Endothelial cell of umbilical vein (primary cell): ENCODE results near the gene SLITRK2. TPM values are rescaled to one million over a fixed set of nuclear protein-coding genes. Genes with fewer than 3 reads are reported as not detected.

Experiments
- BruUV-seq: library from RNA; stranded (reverse); fragments of 400-500 nt; replicated peaks from 2 replicates; lab custom pipeline; 2021; lab: Mats Ljungman, UMichigan
- CTCF ChIA-PET: fragments of 300-600, 350-600 bp; sonication (Branson Sonifier 250); formaldehyde crosslinking; loops from one replicate; lab custom pipeline; 2021; ENCODE audit warnings: antibody characterized with exemption, inconsistent platforms; lab: Charles Lee
- POLR2A ChIA-PET: fragments of 300-600, 350-600 bp; sonication (Branson Sonifier 250); formaldehyde crosslinking; loops from one replicate; lab custom pipeline; 2021; ENCODE audit warnings: antibody characterized with exemption, inconsistent platforms; lab: Charles Lee
- DNase-seq: peaks from one replicate; pipeline ENCODE4 v3.0.0-alpha.2; 2011; ENCODE audit warnings: low read depth, low spot score
- FAIRE-seq: peaks from 2 replicates; lab custom pipeline; 2011; peaks lifted over from hg19 to GRCh38; lab: Jason Lieb, UNC
- H2AFZ ChIP-seq: 2 replicates; pipeline ENCODE4 v1.6.0; 2012; ENCODE audit warnings: low read depth, low read length, control low read depth, inconsistent platforms
- H3K27ac ChIP-seq: 2 replicates; pipeline ENCODE4 v1.5.1; 2011; ENCODE audit warnings: low read depth, mild to moderate bottlenecking, control low read depth, low read length, moderate library complexity; ENCODE audit not compliant: insufficient read depth
- H3K27me3 ChIP-seq, 2 experiments: 2 replicates each; pipeline versions ENCODE4 v1.6.0 to v1.6.1; 2011; ENCODE audit warnings: low read length in 2 of 2, mixed read lengths in 1 of 2; ENCODE audit not compliant: control insufficient read depth in 2 of 2, insufficient read depth in 2 of 2
- H3K36me3 ChIP-seq, 2 experiments: 2 replicates in 1 of 2; 3 replicates in 1 of 2; pipeline ENCODE4 v1.5.1; 2011; ENCODE audit warnings: low read length in 2 of 2, mild to moderate bottlenecking in 1 of 2, moderate library complexity in 1 of 2; ENCODE audit not compliant: control insufficient read depth in 2 of 2, insufficient read depth in 2 of 2; ENCODE audit errors: extremely low read depth in 1 of 2
- H3K4me1 ChIP-seq: 3 replicates; pipeline ENCODE4 v1.5.1; 2011; ENCODE audit warnings: mild to moderate bottlenecking, low read length; ENCODE audit not compliant: control insufficient read depth, insufficient read depth; ENCODE audit errors: extremely low read depth
- H3K4me2 ChIP-seq: 2 replicates; pipeline ENCODE4 v1.6.1; 2011; ENCODE audit warnings: low read length, control low read depth, mixed read lengths; ENCODE audit not compliant: insufficient read depth
- H3K4me3 ChIP-seq, 3 experiments: fragments of 200-600 bp in 1 of 3; sonication (generic), shearing (Covaris generic) in 1 of 3; replicated peaks in 1 of 3; 2 replicates each; pipeline ENCODE4 v1.5.1; 2011 to 2016; ENCODE audit warnings: control low read depth in 3 of 3, low read length in 3 of 3, mild to moderate bottlenecking in 2 of 3, inconsistent platforms in 1 of 3, low read depth in 1 of 3, moderate library complexity in 1 of 3; ENCODE audit not compliant: insufficient read depth in 1 of 3
- H3K79me2 ChIP-seq: 2 replicates; pipeline ENCODE4 v1.6.0; 2012; ENCODE audit warnings: low read length, inconsistent platforms; ENCODE audit not compliant: control insufficient read depth, insufficient read depth
- H3K9ac ChIP-seq: replicated peaks from 2 replicates; pipeline ENCODE3; 2011; ENCODE audit warnings: low read length, control low read depth; ENCODE audit not compliant: insufficient read depth; ENCODE audit errors: extremely low read depth
- H3K9me1 ChIP-seq: replicated peaks from 3 replicates; pipeline ENCODE4 v1.6.0; 2011; ENCODE audit warnings: mild to moderate bottlenecking, low read length; ENCODE audit not compliant: control insufficient read depth, insufficient read depth; ENCODE audit errors: extremely low read depth
- H3K9me3 ChIP-seq: replicated peaks from 2 replicates; pipeline ENCODE4 v1.5.1; 2012; ENCODE audit warnings: low read length, inconsistent platforms; ENCODE audit not compliant: control insufficient read depth, insufficient read depth
- H4K20me1 ChIP-seq: replicated peaks from 2 replicates; pipeline ENCODE3; 2011; ENCODE audit warnings: mild to moderate bottlenecking, low read length; ENCODE audit not compliant: control insufficient read depth, insufficient read depth; ENCODE audit errors: extremely low read depth
- CTCF ChIP-seq, 2 donors: IDR thresholded peaks; 1 replicate in 1 of 2; 2 replicates in 1 of 2; pipeline ENCODE4 v1.5.1; 2011; ENCODE audit warnings: low read length in 2 of 2, mild to moderate bottlenecking in 2 of 2, moderate library complexity in 2 of 2, control low read depth in 1 of 2, inconsistent platforms in 1 of 2, low read depth in 1 of 2; ENCODE audit not compliant: insufficient read depth in 1 of 2; ENCODE audit errors: extremely low read depth in 1 of 2
- EZH2 ChIP-seq: IDR thresholded peaks from 2 replicates; pipeline ENCODE4 v1.6.1; 2012; ENCODE audit warnings: borderline replicate concordance, low read depth, mild to moderate bottlenecking, moderate library complexity, low read length, inconsistent platforms; ENCODE audit not compliant: severe bottlenecking
- FOS ChIP-seq: IDR thresholded peaks from 2 replicates; pipeline ENCODE4 v1.6.1; 2011; ENCODE audit warnings: mild to moderate bottlenecking, low read length, moderate library complexity, borderline replicate concordance; ENCODE audit not compliant: insufficient read depth
- GATA2 ChIP-seq: IDR thresholded peaks from 2 replicates; pipeline ENCODE4 v1.7.0; 2011; ENCODE audit warnings: low read depth, mild to moderate bottlenecking, moderate library complexity, mixed read lengths, low read length; ENCODE audit not compliant: insufficient read length, insufficient read depth
- JUN ChIP-seq: IDR thresholded peaks from 2 replicates; pipeline ENCODE4 v1.6.1; 2011; ENCODE audit warnings: borderline replicate concordance, low read depth; ENCODE audit not compliant: insufficient read length, insufficient read depth
- MYC ChIP-seq: IDR thresholded peaks from one replicate; pipeline ENCODE4 v1.6.1; 2011; ENCODE audit warnings: mild to moderate bottlenecking, low read depth, low read length
- POLR2A ChIP-seq: IDR thresholded peaks from 2 replicates; pipeline ENCODE4 v1.6.1; 2012; ENCODE audit warnings: low read depth, mild to moderate bottlenecking, control low read depth, low read length
- POLR2AphosphoS5 ChIP-seq: IDR thresholded peaks from 2 replicates; pipeline ENCODE4 v1.6.1; 2012; ENCODE audit warnings: low read depth, mild to moderate bottlenecking, control low read depth, low read length, moderate library complexity; ENCODE audit not compliant: insufficient read depth
- dilution Hi-C: fragments of 300-500 bp; cut with MboI; formaldehyde crosslinking; loops from one replicate; pipeline ENCODE4 v1.15.0; 2019; ENCODE audit warnings: low sequenced_read_pairs; ENCODE audit not compliant: extremely low pct_ligation_motif_present
- intact Hi-C: fragments of 100-400 bp; cut with micrococcal nuclease; formaldehyde crosslinking; loops from one replicate; pipeline ENCODE4 v1.10.0; 2022
- polyA plus RNA-seq, 4 experiments: library from polyadenylated mRNA; depleted of rRNA in 3 of 4; stranded (reverse) in 3 of 4; unstranded in 1 of 4; fragments of >200 nt; gene quantifications; 2 replicates each; pipeline versions ENCODE4 v1.2.1 to v1.2.3, GENCODE V29; 2011 to 2012; ENCODE audit warnings: missing spikeins in 1 of 4
- total RNA-seq: library from RNA; stranded (reverse); gene quantifications from 2 replicates; pipeline ENCODE4 v1.2.3, GENCODE V29; 2021
- TF ChIP-seq, protein P1 (sequence below): IDR thresholded peaks from 2 replicates; pipeline ENCODE4 v1.6.1; 2011; ENCODE audit not compliant: insufficient read depth, insufficient read length

SLITRK2 gene
- total and polyA plus RNA-seq, 2 donors (not counting 3 experiments of a cell fraction or from before 2014, with no cell fraction given), result not detected

DNA sequence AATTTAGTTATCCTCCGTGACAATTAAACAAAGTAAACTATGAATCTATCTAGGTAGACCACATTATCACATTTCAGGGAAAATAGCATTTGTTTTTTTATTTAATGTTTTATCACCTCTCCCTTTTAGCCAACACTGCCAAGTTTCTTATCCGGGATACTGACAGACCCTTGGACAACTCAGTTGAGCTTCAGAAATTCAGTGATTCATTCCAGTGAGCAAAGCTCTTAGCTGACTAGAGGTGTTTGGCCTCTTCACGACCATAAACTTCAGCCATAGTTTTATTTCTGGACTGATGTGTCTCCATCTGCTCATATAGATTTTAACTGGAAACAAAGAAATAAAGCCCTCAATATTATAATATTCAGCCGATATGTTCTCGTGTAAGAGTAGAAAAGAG is 15.2 kb downstream of the SLITRK2 start:
- no peak overlapping the region for H2AFZ ChIP-seq
- H3K4me3 ChIP-seq, result no peak overlapping the region
- no peak overlapping the region for H3K4me2 ChIP-seq
- no peaks in the 10 kb centered on the region for H3K36me3 ChIP-seq
- no peaks in the 10 kb centered on the region for H3K9me1 ChIP-seq
- H3K27ac ChIP-seq, result no peak overlapping the region
- H4K20me1 ChIP-seq, result no peaks in the 10 kb centered on the region
- FAIRE-seq, result no peak
- H3K27me3 ChIP-seq, result no peaks in the 10 kb centered on the region
- dilution Hi-C loops, result no loop called here
- no peaks in the 10 kb centered on the region for H3K79me2 ChIP-seq
- no peak overlapping the region for H3K9ac ChIP-seq
- no peak for DNase-seq
- ChIA-PET POLR2A (no interaction called here), CTCF (no interaction called here)
- H3K9me3 ChIP-seq, result no peaks in the 10 kb centered on the region
- no peak for TF ChIP-seq FOS
- TF ChIP-seq POLR2AphosphoS5, result no peak
- no peak for TF ChIP-seq POLR2A
- no peak for TF ChIP-seq MYC
- no peak for TF ChIP-seq GATA2
- TF ChIP-seq JUN, result no peak
- no peak for TF ChIP-seq CTCF (IDR thresholded peaks at IDR 0.05; ENCODE audit: extremely low read depth in 1 of 2, insufficient read depth in 1 of 2, low read depth in 1 of 2, low read length in 2 of 2)
- TF ChIP-seq, protein P1, sequence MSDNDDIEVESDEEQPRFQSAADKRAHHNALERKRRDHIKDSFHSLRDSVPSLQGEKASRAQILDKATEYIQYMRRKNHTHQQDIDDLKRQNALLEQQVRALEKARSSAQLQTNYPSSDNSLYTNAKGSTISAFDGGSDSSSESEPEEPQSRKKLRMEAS, result no peak
- TF ChIP-seq EZH2, result no peak
- no peaks in the 10 kb centered on the region for H3K4me1 ChIP-seq
- no TSS peak for BruUV-seq
- intact Hi-C loops, result no loop called here
